Panc1 (cell line): Measurements from ENCODE around the gene SLC35F1.

ENCODE experiments used
- CTCF ChIP-seq: fragments of 450-650 bp; IDR thresholded peaks from 2 replicates; pipeline ENCODE4 v1.5.1; 2017; ENCODE audit warnings: mild to moderate bottlenecking
- POLR2AphosphoS5 ChIP-seq: IDR thresholded peaks from 2 replicates; pipeline ENCODE4 v1.6.1; 2012; ENCODE audit warnings: mild to moderate bottlenecking, low read depth, low read length, moderate library complexity
- REST ChIP-seq, 2 experiments: IDR thresholded peaks; 2 replicates each; pipeline ENCODE4 v1.6.1; 2011 to 2012; ENCODE audit warnings: low read depth in 2 of 2, control low read depth in 1 of 2, low read length in 1 of 2, mild to moderate bottlenecking in 1 of 2, moderate library complexity in 1 of 2; ENCODE audit not compliant: insufficient read depth in 1 of 2
- SIN3A ChIP-seq: IDR thresholded peaks from 2 replicates; pipeline ENCODE4 v1.6.1; 2012; ENCODE audit warnings: low read depth, mild to moderate bottlenecking, low read length, moderate library complexity, borderline replicate concordance; ENCODE audit not compliant: insufficient read depth
- TCF7L2 ChIP-seq: IDR thresholded peaks from 2 replicates; pipeline ENCODE4 v1.6.1; 2011; ENCODE audit warnings: mild to moderate bottlenecking, low read depth, low read length, inconsistent platforms

GRCh38 chr6:118350881-118351430 lies 443.9 kb downstream of the SLC35F1 start:
- TF ChIP-seq CTCF: no peak
- TF ChIP-seq REST (IDR thresholded peaks at IDR 0.05; ENCODE audit: insufficient read depth in 1 of 2, low read depth in 2 of 2, low read length in 1 of 2): no peak
- TF ChIP-seq POLR2AphosphoS5: no peak
- no peak for TF ChIP-seq SIN3A
- no peak for TF ChIP-seq TCF7L2
